22Rv1 (cell line): Measurements from ENCODE around the gene VPS45.

Experiments used
- ZFX ChIP-seq: fragments of 450-650 bp; IDR thresholded peaks from 2 replicates; pipeline ENCODE4 v1.6.1; 2017; ENCODE audit warnings: antibody characterized with exemption, borderline replicate concordance
- TF ChIP-seq, protein P1 (sequence below): fragments of 450-650 bp; IDR thresholded peaks from 2 replicates; pipeline ENCODE4 v1.5.1; 2017; ENCODE audit warnings: mild to moderate bottlenecking

DNA sequence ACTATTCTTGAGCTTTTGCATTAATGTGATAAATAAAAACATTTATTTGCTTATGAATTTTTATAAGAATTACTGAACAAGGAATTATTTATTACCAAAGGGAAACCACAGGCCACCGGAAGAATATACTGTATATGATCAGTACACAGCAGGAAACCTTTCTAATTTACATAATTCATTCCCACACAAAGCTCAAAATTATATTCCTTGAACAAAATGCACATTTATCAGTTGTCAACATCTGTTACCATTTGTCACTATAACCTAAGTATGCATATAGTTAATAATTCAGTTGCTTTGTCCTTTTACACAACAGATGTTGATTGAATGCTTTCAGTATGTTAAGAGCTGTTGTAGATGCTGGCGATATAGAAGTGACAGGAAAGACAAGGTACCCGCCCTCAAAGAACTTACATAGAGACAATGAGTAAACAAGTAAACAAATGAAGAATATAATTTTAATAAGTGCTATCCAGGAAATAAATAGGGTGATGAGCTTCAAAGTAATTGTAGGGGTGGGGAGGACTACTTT lies 27.2 kb downstream of the VPS45 start:
- TF ChIP-seq, protein P1, sequence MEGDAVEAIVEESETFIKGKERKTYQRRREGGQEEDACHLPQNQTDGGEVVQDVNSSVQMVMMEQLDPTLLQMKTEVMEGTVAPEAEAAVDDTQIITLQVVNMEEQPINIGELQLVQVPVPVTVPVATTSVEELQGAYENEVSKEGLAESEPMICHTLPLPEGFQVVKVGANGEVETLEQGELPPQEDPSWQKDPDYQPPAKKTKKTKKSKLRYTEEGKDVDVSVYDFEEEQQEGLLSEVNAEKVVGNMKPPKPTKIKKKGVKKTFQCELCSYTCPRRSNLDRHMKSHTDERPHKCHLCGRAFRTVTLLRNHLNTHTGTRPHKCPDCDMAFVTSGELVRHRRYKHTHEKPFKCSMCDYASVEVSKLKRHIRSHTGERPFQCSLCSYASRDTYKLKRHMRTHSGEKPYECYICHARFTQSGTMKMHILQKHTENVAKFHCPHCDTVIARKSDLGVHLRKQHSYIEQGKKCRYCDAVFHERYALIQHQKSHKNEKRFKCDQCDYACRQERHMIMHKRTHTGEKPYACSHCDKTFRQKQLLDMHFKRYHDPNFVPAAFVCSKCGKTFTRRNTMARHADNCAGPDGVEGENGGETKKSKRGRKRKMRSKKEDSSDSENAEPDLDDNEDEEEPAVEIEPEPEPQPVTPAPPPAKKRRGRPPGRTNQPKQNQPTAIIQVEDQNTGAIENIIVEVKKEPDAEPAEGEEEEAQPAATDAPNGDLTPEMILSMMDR = no peak
- TF ChIP-seq ZFX = no peak
